Activated naive CD4-positive, alpha-beta T cell treated with anti-CD3 and anti-CD28 coated beads, Interleukin-2, amount 10 ng/mL, durations not matched to agents 7 days and 5 days (primary cell): Measurements from ENCODE around the gene LLGL2.
A peak's percentile ranks its signal among the peaks of the same experiment; 100 is the strongest.

Source experiments
- CTCF ChIA-PET: fragments of 350-600 bp; sonication (Branson Sonifier 250); formaldehyde crosslinking; loops from one replicate; lab custom pipeline; 2021; ENCODE audit warnings: antibody characterized with exemption; lab: Charles Lee
- DNase-seq: peaks from one replicate; pipeline ENCODE4 v3.0.0-alpha.2; 2020
- H3K27ac Mint-ChIP-seq: one replicate; pipeline ENCODE4 v1.8.0; 2021; ENCODE audit warnings: mild to moderate bottlenecking, moderate library complexity, mixed read lengths
- H3K27me3 Mint-ChIP-seq: one replicate; pipeline ENCODE4 v1.8.0; 2021; ENCODE audit warnings: mild to moderate bottlenecking, mixed read lengths
- H3K36me3 Mint-ChIP-seq: one replicate; pipeline ENCODE4 v1.8.0; 2021; ENCODE audit warnings: mixed read lengths
- H3K4me1 Mint-ChIP-seq: one replicate; pipeline ENCODE4 v1.8.0; 2021; ENCODE audit warnings: mixed read lengths
- H3K4me3 Mint-ChIP-seq: one replicate; pipeline ENCODE4 v1.8.0; 2021; ENCODE audit warnings: mild to moderate bottlenecking, moderate library complexity, mixed read lengths
- H3K9me3 Mint-ChIP-seq: one replicate; pipeline ENCODE4 v1.8.0; 2021; ENCODE audit warnings: mixed read lengths

The LLGL2 gene

GRCh38 chr17:75507733-75508719 is 17.5 kb upstream of the LLGL2 start:
- H3K36me3 Mint-ChIP-seq, result no peaks in the 10 kb centered on the region
- no peaks in the 10 kb centered on the region for H3K4me1 Mint-ChIP-seq
- H3K9me3 Mint-ChIP-seq, result no peaks in the 10 kb centered on the region
- no peak overlapping the region for H3K27ac Mint-ChIP-seq
- CTCF ChIA-PET, result interaction anchor here (1.2 kb wide), 1 partner anchor 239 kb away, joined by 3 read pairs; no protein-coding TSS in a partner anchor
- no peak for DNase-seq
- H3K27me3 Mint-ChIP-seq, result peaks cover 10% of the 10 kb centered on the region
- no peak overlapping the region for H3K4me3 Mint-ChIP-seq

- CTCF ChIA-PET, result interaction anchor here (1.2 kb wide), 1 partner anchor 238 kb away, joined by 3 read pairs; no protein-coding TSS in a partner anchor
- no peak for DNase-seq
- Mint-ChIP-seq H3K4me3 (no peak overlapping the region), H3K27me3 (peaks cover 20% of the 10 kb centered on the region), H3K4me1 (no peaks in the 10 kb centered on the region), H3K36me3 (no peaks in the 10 kb centered on the region), H3K9me3 (no peaks in the 10 kb centered on the region), H3K27ac (no peak overlapping the region)
These were observed 16.6 kb upstream of the LLGL2 start for GRCh38 chr17:75508931-75509361.

DNA sequence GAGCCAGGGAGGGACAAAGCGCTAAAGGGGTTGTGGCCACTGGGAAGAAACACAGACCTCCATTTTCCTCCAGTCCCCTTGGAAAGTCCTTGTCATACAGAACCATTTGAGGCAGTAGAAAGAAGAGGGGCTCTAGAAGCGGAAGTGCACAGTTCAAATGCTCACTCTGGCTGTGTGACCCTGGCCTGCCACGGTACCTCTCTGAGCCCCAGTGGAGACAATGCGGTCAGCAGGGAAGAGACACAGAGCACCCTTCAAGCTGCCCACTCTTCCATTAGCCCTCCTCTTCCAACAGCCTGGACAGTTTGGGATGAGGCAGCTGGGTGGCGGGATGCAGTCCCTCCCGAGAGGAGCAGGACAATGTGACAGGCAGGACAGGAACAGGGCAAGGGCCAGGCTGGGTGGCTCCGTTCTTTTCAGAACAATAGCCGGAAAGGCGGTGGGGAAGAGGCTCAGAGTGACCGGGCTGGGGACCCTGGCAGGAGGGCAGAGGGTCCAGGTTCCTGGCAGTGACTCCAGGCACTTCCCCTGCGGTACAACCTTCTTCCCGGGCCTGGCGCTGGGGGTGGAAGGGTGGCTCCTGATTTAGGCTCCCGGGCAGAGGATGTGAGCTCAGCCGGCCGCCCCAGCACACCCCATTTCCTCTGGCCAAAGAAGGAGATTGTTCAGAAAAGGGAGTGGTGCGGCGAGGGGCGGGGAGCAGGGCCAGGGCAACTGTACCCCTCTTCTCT is 15.8 kb upstream of the LLGL2 start:
- no peak for DNase-seq
- Mint-ChIP-seq H3K9me3 (no peaks in the 10 kb centered on the region), H3K27ac (no peak overlapping the region), H3K36me3 (no peaks in the 10 kb centered on the region), H3K4me1 (no peaks in the 10 kb centered on the region), H3K27me3 (peaks cover 27% of the 10 kb centered on the region), H3K4me3 (no peak overlapping the region)
- CTCF ChIA-PET, result interaction anchor here (1.2 kb wide), 1 partner anchor 238 kb away, joined by 3 read pairs; no protein-coding TSS in a partner anchor

DNA sequence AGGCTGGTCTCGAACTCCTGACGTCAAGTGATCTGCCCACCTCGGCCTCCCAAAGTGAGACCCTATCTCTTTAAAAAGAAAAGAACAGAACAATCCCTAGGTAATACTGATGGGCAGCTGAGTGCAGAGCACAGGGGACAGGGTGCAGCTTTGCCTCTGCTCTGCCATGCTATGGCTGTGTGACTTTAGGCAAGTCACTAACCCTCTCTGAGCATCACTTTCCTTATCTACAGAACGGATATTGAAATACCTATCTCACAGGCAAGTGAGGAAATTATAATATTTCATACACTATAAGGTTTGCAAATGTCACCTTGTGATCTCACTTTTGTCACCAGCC is 14.3 kb upstream of the LLGL2 start:
- Mint-ChIP-seq H3K36me3 (no peaks in the 10 kb centered on the region), H3K27ac (no peak overlapping the region), H3K4me3 (no peak overlapping the region), H3K4me1 (no peaks in the 10 kb centered on the region), H3K27me3 (peaks cover 39% of the 10 kb centered on the region), H3K9me3 (no peaks in the 10 kb centered on the region)
- CTCF ChIA-PET, result no interaction called here
- DNase-seq, result no peak

GRCh38 chr17:75511610-75512575 is 13.6 kb upstream of the LLGL2 start:
- Mint-ChIP-seq H3K27me3 (peaks cover 39% of the 10 kb centered on the region), H3K4me1 (no peaks in the 10 kb centered on the region), H3K36me3 (no peaks in the 10 kb centered on the region), H3K9me3 (no peaks in the 10 kb centered on the region), H3K4me3 (no peak overlapping the region), H3K27ac (no peak overlapping the region)
- CTCF ChIA-PET, result interaction anchor here (1.2 kb wide), 1 partner anchor 86 kb away, joined by 4 read pairs; no protein-coding TSS in a partner anchor
- no peak for DNase-seq

- Mint-ChIP-seq H3K9me3 (no peaks in the 10 kb centered on the region), H3K27me3 (peaks cover 39% of the 10 kb centered on the region), H3K4me1 (peaks cover 11% of the 10 kb centered on the region), H3K27ac (no peak overlapping the region), H3K36me3 (peaks cover 4% of the 10 kb centered on the region), H3K4me3 (no peak overlapping the region)
- CTCF ChIA-PET, result interaction anchor here (0.6 to 1.2 kb wide), 2 partner anchors 87 to 107 kb away, joined by 3 to 4 read pairs; no protein-coding TSS in a partner anchor
- DNase-seq, result no peak
These were observed 12.4 kb upstream of the LLGL2 start for GRCh38 chr17:75512926-75513640.

DNA sequence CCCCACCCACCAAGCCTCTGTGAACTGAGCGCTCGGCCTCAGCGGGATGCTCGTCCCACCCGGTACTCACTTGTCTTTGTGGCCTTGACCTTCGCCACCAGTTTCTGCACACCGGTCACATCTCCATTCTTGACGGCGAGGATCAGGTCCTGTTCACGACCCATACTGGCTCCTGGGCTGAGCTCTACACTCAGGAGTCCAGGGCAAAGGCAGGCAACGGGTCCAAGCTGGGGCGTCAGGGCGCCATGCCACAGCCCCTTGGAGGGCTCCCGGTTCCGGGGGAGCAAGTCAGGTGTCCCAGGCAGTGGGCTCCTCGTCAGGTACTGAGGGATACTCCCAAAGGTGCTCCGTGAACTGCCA is 11.9 kb upstream of the LLGL2 start:
- Mint-ChIP-seq H3K9me3 (no peaks in the 10 kb centered on the region), H3K4me3 (no peak overlapping the region), H3K4me1 (peaks cover 17% of the 10 kb centered on the region), H3K27me3 (peaks cover 39% of the 10 kb centered on the region), H3K36me3 (peaks cover 9% of the 10 kb centered on the region), H3K27ac (no peak overlapping the region)
- DNase-seq, result no peak
- CTCF ChIA-PET, result interaction anchor here (0.6 kb wide), 1 partner anchor 108 kb away, joined by 3 read pairs; no protein-coding TSS in a partner anchor

DNA sequence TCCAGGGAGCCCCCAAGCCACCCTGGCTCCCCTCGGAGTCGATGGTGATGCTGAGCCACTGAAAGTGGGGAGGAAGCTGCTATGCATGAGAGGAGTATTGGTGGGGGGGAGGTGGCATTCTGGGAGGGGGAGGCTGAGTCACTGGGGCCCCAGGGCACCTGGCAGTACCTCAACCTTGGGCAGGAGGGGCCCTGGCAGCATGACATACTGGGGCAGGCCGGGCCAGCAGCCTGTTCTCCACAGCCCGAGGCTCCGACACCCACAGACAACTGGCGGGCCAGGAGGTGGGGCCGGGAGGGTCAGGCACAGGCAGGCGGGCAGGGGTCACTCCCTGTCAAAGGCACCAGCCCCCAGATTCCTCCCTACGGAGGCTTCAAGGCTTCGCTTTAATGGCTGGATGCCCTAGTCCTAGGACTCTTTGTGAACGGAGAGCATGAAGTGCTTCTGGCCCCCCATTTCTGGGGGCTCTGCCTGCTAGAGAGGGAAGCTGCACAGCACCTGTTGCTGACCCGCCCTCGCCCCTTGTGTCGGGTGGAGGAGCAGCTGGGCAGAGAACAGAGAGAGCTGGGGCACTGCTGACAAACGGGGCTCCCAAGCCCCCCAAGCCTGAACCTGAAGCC is 11.1 kb upstream of the LLGL2 start:
- Mint-ChIP-seq H3K9me3 (no peaks in the 10 kb centered on the region), H3K27ac (no peak overlapping the region), H3K4me3 (peak overlapping the region; percentile 47), H3K4me1 (peaks cover 25% of the 10 kb centered on the region), H3K36me3 (peaks cover 13% of the 10 kb centered on the region), H3K27me3 (peaks cover 35% of the 10 kb centered on the region)
- CTCF ChIA-PET, result no interaction called here
- no peak for DNase-seq

- peaks cover 35% of the 10 kb centered on the region for H3K27me3 Mint-ChIP-seq
- CTCF ChIA-PET, result no interaction called here
These were observed 10.5 kb upstream of the LLGL2 start for GRCh38 chr17:75514919-75515495.

GRCh38 chr17:75515496-75516254 is 9.8 kb upstream of the LLGL2 start, which contains the start of gene CASKIN2:
Gene CASKIN2 (minus strand): TSS chr17:75515537. CDS start chr17:75513804, 1,733 bp downstream.
- peak; percentile 87 for DNase-seq
- Mint-ChIP-seq H3K27me3 (peaks cover 35% of the 10 kb centered on the region), H3K4me3 (peak within 1 kb of the TSS; percentile 66), H3K36me3 (peaks cover 17% of the 10 kb centered on the region), H3K27ac (peak within 1 kb of the TSS; percentile 33), H3K4me1 (peaks cover 28% of the 10 kb centered on the region), H3K9me3 (no peaks in the 10 kb centered on the region)
- CTCF ChIA-PET, result interaction anchor here (0.7 to 1.6 kb wide), 7 partner anchors 16 to 93 kb away, joined by 3 to 8 read pairs (median 4); partner anchors contain the start of gene TMEM94

More at GRCh38 chr17:75514919-75515495, 10.5 kb upstream of the LLGL2 start:
- peaks cover 28% of the 10 kb centered on the region for H3K4me1 Mint-ChIP-seq
- DNase-seq, result no peak
- H3K9me3 Mint-ChIP-seq, result no peaks in the 10 kb centered on the region
- H3K27ac Mint-ChIP-seq, result no peak overlapping the region
- H3K36me3 Mint-ChIP-seq, result peaks cover 17% of the 10 kb centered on the region
- peak overlapping the region; percentile 66 for H3K4me3 Mint-ChIP-seq

DNA sequence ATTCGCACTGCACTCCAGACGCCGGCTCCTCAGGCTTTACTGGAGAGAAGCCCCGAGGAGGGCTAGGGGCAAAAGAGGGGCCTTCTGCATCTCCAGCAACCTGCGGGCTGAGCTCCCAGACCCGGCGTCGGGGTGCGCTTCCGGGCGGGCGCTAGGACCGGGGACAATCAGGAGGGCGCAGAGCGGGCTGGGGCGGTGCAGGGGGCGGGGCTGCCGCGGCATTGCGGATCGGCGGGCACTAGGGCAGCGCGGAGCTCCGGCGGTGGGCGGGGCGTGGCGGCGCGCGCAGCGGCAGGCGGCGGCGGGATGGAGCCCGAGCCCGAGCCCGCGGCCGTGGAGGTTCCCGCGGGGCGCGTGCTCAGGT is 9.3 kb upstream of the LLGL2 start, which contains the start of gene TSEN54:
TSEN54 (plus strand) TSS at position 274 of the 364 bp plus-strand sequence; CDS start at position 307, 33 bp downstream.
- H3K4me3 Mint-ChIP-seq, result peak within 1 kb of the TSS; percentile 91
- CTCF ChIA-PET, result interaction anchor here (0.7 to 1.6 kb wide), 9 partner anchors 16 to 117 kb away, joined by 3 to 8 read pairs (median 4); partner anchors contain the start of genes MYO15B, SMIM5 and TMEM94
- DNase-seq, result peak; percentile 97
- peaks cover 28% of the 10 kb centered on the region for H3K4me1 Mint-ChIP-seq
- H3K27ac Mint-ChIP-seq, result peak within 1 kb of the TSS; percentile 87
- H3K36me3 Mint-ChIP-seq, result peaks cover 23% of the 10 kb centered on the region
- peaks cover 35% of the 10 kb centered on the region for H3K27me3 Mint-ChIP-seq
- H3K9me3 Mint-ChIP-seq, result no peaks in the 10 kb centered on the region
